Medulla oblongata (tissue), 1 donor: ENCODE results near the gene MTFMT.
"Not testable (repeated sequence)": the region's sequence is repeated elsewhere in the genome, so short reads cannot be mapped to it uniquely, and the experiment has no call there.

Experiments used
- DNase-seq: peaks from one replicate; pipeline ENCODE4 v3.0.0-alpha.2; 2015; ENCODE audit errors: extremely low spot score

Gene MTFMT

GRCh38 chr15:65028921-65029735 lies at the start of gene MTFMT:
Gene MTFMT, minus strand, starts transcription at chr15:65029639. Its CDS starts 26 bp downstream, at chr15:65029613.
- DNase-seq = peak; percentile 94

GRCh38 chr15:65077981-65078352 lies 48.5 kb upstream of the MTFMT start:
- DNase-seq = no peak

- no peak for DNase-seq
Observed at GRCh38 chr15:65077291-65077980, 48.0 kb upstream of the MTFMT start.

GRCh38 chr15:65076486-65077290 lies 47.2 kb upstream of the MTFMT start, which contains the start of gene KBTBD13:
Gene KBTBD13, plus strand, starts transcription at chr15:65076746. Its CDS starts 70 bp downstream, at chr15:65076816.
- no peak for DNase-seq

GRCh38 chr15:65075607-65076395 lies 46.4 kb upstream of the MTFMT start:
- DNase-seq = not testable (repeated sequence)

GRCh38 chr15:65074946-65075345 lies 45.5 kb upstream of the MTFMT start:
- not testable (repeated sequence) for DNase-seq

GRCh38 chr15:65072617-65073016 lies 43.2 kb upstream of the MTFMT start:
- DNase-seq = no peak

GRCh38 chr15:65072027-65072426 lies 42.6 kb upstream of the MTFMT start:
- DNase-seq = no peak

- DNase-seq = peak; percentile 75
Observed at GRCh38 chr15:65071381-65071811, 42.0 kb upstream of the MTFMT start.

GRCh38 chr15:65069779-65070546 lies 40.5 kb upstream of the MTFMT start:
- DNase-seq = no peak

- DNase-seq = no peak
Observed at GRCh38 chr15:65069179-65069578, 39.7 kb upstream of the MTFMT start.

- no peak for DNase-seq
Observed at GRCh38 chr15:65068403-65068788, 39.0 kb upstream of the MTFMT start.

- no peak for DNase-seq
Observed at GRCh38 chr15:65067645-65068402, 38.4 kb upstream of the MTFMT start, which contains the start of gene RASL12. Gene RASL12, minus strand, starts transcription at chr15:65067991. Its CDS starts 156 bp downstream, at chr15:65067835.

- DNase-seq = no peak
Observed at GRCh38 chr15:65067317-65067644, 37.8 kb upstream of the MTFMT start.

GRCh38 chr15:65066635-65067316 lies 37.3 kb upstream of the MTFMT start:
- DNase-seq = no peak

GRCh38 chr15:65066001-65066634 lies 36.7 kb upstream of the MTFMT start:
- no peak for DNase-seq

- no peak for DNase-seq
Observed at GRCh38 chr15:65062726-65063125, 33.3 kb upstream of the MTFMT start.

GRCh38 chr15:65062061-65062460 lies 32.6 kb upstream of the MTFMT start:
- DNase-seq = no peak
